PFSK-1 (cell line): ENCODE results near the gene GPC4.

Experiments
- POLR2AphosphoS5 ChIP-seq: IDR thresholded peaks from 2 replicates; pipeline ENCODE4 v1.6.1; 2012; ENCODE audit warnings: low read depth, mild to moderate bottlenecking, control low read depth, low read length, moderate library complexity
- SIN3A ChIP-seq: IDR thresholded peaks from 2 replicates; pipeline ENCODE4 v1.6.1; 2012; ENCODE audit warnings: mild to moderate bottlenecking, low read length, moderate library complexity, borderline replicate concordance; ENCODE audit not compliant: insufficient read depth
- TAF1 ChIP-seq: IDR thresholded peaks from 2 replicates; pipeline ENCODE4 v1.6.1; 2012; ENCODE audit warnings: low read length, control low read depth, borderline replicate concordance; ENCODE audit not compliant: insufficient read depth
- TF ChIP-seq, protein P1 (sequence below), 2 experiments: IDR thresholded peaks; 2 replicates each; pipeline versions ENCODE4 v1.6.1 to v1.8.0; 2011 to 2012; ENCODE audit warnings: low read depth in 2 of 2, low read length in 2 of 2, control low read depth in 1 of 2, inconsistent platforms in 1 of 2, mild to moderate bottlenecking in 1 of 2, moderate library complexity in 1 of 2; ENCODE audit not compliant: insufficient read depth in 1 of 2

DNA sequence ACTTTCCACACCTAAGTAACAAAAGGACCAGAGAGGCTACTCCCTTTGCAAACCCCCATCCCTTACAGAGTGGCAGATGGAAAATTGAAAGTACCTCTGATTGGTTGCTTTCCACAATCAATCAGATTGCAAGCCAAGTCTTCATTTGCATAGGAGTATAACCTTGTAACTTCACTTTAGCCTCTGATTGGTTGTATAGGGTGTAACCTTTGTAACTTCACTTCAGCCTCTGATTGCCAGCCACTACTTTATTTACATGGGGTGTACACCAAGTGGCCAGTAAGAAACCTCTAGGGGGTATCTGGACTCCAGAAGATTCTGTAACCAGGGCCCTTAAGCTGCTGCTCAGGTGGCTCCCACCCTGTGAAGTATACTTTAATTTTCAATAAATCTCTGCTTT, 48.6 kb downstream of the GPC4 start:
- no peak for TF ChIP-seq TAF1
- TF ChIP-seq SIN3A = no peak
- TF ChIP-seq, protein P1, sequence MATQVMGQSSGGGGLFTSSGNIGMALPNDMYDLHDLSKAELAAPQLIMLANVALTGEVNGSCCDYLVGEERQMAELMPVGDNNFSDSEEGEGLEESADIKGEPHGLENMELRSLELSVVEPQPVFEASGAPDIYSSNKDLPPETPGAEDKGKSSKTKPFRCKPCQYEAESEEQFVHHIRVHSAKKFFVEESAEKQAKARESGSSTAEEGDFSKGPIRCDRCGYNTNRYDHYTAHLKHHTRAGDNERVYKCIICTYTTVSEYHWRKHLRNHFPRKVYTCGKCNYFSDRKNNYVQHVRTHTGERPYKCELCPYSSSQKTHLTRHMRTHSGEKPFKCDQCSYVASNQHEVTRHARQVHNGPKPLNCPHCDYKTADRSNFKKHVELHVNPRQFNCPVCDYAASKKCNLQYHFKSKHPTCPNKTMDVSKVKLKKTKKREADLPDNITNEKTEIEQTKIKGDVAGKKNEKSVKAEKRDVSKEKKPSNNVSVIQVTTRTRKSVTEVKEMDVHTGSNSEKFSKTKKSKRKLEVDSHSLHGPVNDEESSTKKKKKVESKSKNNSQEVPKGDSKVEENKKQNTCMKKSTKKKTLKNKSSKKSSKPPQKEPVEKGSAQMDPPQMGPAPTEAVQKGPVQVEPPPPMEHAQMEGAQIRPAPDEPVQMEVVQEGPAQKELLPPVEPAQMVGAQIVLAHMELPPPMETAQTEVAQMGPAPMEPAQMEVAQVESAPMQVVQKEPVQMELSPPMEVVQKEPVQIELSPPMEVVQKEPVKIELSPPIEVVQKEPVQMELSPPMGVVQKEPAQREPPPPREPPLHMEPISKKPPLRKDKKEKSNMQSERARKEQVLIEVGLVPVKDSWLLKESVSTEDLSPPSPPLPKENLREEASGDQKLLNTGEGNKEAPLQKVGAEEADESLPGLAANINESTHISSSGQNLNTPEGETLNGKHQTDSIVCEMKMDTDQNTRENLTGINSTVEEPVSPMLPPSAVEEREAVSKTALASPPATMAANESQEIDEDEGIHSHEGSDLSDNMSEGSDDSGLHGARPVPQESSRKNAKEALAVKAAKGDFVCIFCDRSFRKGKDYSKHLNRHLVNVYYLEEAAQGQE (IDR thresholded peaks at IDR 0.05; ENCODE audit: insufficient read depth in 1 of 2, low read depth in 2 of 2, low read length in 2 of 2) = no peak
- TF ChIP-seq POLR2AphosphoS5 = no peak
